HepG2 (cell line): ENCODE measurements around the gene FGFR3. TPM values are rescaled to one million over a fixed set of nuclear protein-coding genes. Genes with fewer than 3 reads are reported as not detected.

Experiments used
- ARID2 ChIP-seq: sonication (generic); formaldehyde crosslinking; IDR thresholded peaks from 2 replicates; pipeline ENCODE4 v1.8.1; 2022; ENCODE audit warnings: mild to moderate bottlenecking, missing genetic modification reagents, borderline replicate concordance
- ARNTL ChIP-seq: sonication (generic); formaldehyde crosslinking; IDR thresholded peaks from 2 replicates; pipeline ENCODE4 v1.4.0; 2020; ENCODE audit warnings: mild to moderate bottlenecking, missing genetic modification reagents
- HNRNPL ChIP-seq: fragments of 200-400 bp; formaldehyde crosslinking; IDR thresholded peaks from 2 replicates; pipeline ENCODE4 v1.6.1; 2017; ENCODE audit warnings: mild to moderate bottlenecking, low read depth, low read length
- HNRNPUL1 ChIP-seq: fragments of 200-400 bp; formaldehyde crosslinking; IDR thresholded peaks from 2 replicates; pipeline ENCODE4 v1.6.1; 2017; ENCODE audit warnings: low read depth, mild to moderate bottlenecking, low read length, moderate library complexity
- JDP2 ChIP-seq: sonication (generic); formaldehyde crosslinking; IDR thresholded peaks from 2 replicates; pipeline ENCODE4 v1.8.1; 2022; ENCODE audit warnings: missing genetic modification reagents, borderline replicate concordance
- NR1H2 ChIP-seq: sonication (generic); formaldehyde crosslinking; IDR thresholded peaks from 2 replicates; pipeline ENCODE4 v1.8.1; 2022; ENCODE audit warnings: low read depth, missing genetic modification reagents, borderline replicate concordance
- PRMT3 ChIP-seq: sonication (generic); formaldehyde crosslinking; IDR thresholded peaks from 2 replicates; pipeline ENCODE4 v1.8.1; 2022; ENCODE audit warnings: low read depth, mild to moderate bottlenecking, moderate library complexity, missing genetic modification reagents, borderline replicate concordance
- RARG ChIP-seq: sonication (generic); formaldehyde crosslinking; IDR thresholded peaks from 2 replicates; pipeline ENCODE4 v1.4.0; 2020; ENCODE audit warnings: low read depth, mild to moderate bottlenecking, missing genetic modification reagents
- SOX5 ChIP-seq: IDR thresholded peaks from 2 replicates; pipeline ENCODE4 v1.6.1; 2016; ENCODE audit warnings: borderline replicate concordance
- SP4 ChIP-seq: sonication (generic); formaldehyde crosslinking; IDR thresholded peaks from 2 replicates; pipeline ENCODE4 v1.8.1; 2023; ENCODE audit warnings: mild to moderate bottlenecking, missing genetic modification reagents
- U2AF2 ChIP-seq: fragments of 200-400 bp; formaldehyde crosslinking; IDR thresholded peaks from 2 replicates; pipeline ENCODE4 v1.6.1; 2017; ENCODE audit warnings: low read depth, mild to moderate bottlenecking, low read length
- ZC3H13 ChIP-seq: sonication (generic); formaldehyde crosslinking; IDR thresholded peaks from 2 replicates; pipeline ENCODE4 v1.8.1; 2023; ENCODE audit warnings: mild to moderate bottlenecking, missing genetic modification reagents, moderate library complexity
- ZEB1 ChIP-seq: IDR thresholded peaks from 2 replicates; pipeline ENCODE4 v1.6.1; 2012; ENCODE audit warnings: mild to moderate bottlenecking, low read depth, inconsistent platforms; ENCODE audit not compliant: insufficient replicate concordance
- ZNF180 ChIP-seq: sonication (generic); formaldehyde crosslinking; IDR thresholded peaks from 2 replicates; pipeline ENCODE4 v1.4.0; 2020; ENCODE audit warnings: low read depth, missing genetic modification reagents, borderline replicate concordance
- ZNF251 ChIP-seq: sonication (generic); formaldehyde crosslinking; IDR thresholded peaks from 2 replicates; pipeline ENCODE4 v1.9.0; 2021; ENCODE audit warnings: mild to moderate bottlenecking, missing genetic modification reagents
- ZNF30 ChIP-seq: sonication (generic); formaldehyde crosslinking; IDR thresholded peaks from 2 replicates; pipeline ENCODE4 v1.5.0; 2020; ENCODE audit warnings: mild to moderate bottlenecking, missing genetic modification reagents
- ZNF331 ChIP-seq: sonication (generic); formaldehyde crosslinking; IDR thresholded peaks from 2 replicates; pipeline ENCODE4 v1.4.0; 2020; ENCODE audit warnings: missing genetic modification reagents
- ZNF337 ChIP-seq: sonication (generic); formaldehyde crosslinking; IDR thresholded peaks from 2 replicates; pipeline ENCODE4 v1.5.1; 2020; ENCODE audit warnings: missing genetic modification reagents, low read depth, mild to moderate bottlenecking, borderline replicate concordance
- ZNF605 ChIP-seq: sonication (generic); formaldehyde crosslinking; IDR thresholded peaks from 2 replicates; pipeline ENCODE4 v1.8.0; 2022; ENCODE audit warnings: mild to moderate bottlenecking, missing genetic modification reagents
- ZSCAN22 ChIP-seq: sonication (generic); formaldehyde crosslinking; IDR thresholded peaks from 2 replicates; pipeline ENCODE4 v1.4.0; 2020; ENCODE audit warnings: mild to moderate bottlenecking, missing genetic modification reagents
- polyA plus RNA-seq, 8 experiments: library from polyadenylated mRNA; depleted of rRNA in 3 of 8; stranded (reverse) in 7 of 8; unstranded in 1 of 8; fragments of >200 nt; fragmentation: Illumina TruSeq in 4 of 8; extraction: Trizol in 4 of 8; gene quantifications; 2 replicates each; pipeline versions ENCODE4 v1.2.1 to v1.2.3, GENCODE V29; 2011 to 2016; ENCODE audit warnings: low read depth in 4 of 8, missing spikeins in 1 of 8, mixed read lengths in 1 of 8; ENCODE audit not compliant: insufficient read depth in 1 of 8
- total RNA-seq, 5 experiments: library from RNA; depleted of rRNA; stranded (reverse); fragments of >200 nt; fragmentation: Illumina TruSeq; extraction: Trizol; gene quantifications; 2 replicates each; pipeline ENCODE4 v1.2.3, GENCODE V29; 2016; ENCODE audit warnings: low read depth in 1 of 5
- TF ChIP-seq, protein P1 (sequence below): sonication (generic); formaldehyde crosslinking; IDR thresholded peaks from 2 replicates; pipeline ENCODE4 v1.8.1; 2022; ENCODE audit warnings: low read depth, mild to moderate bottlenecking, missing genetic modification reagents
- TF ChIP-seq, protein P2 (sequence below): sonication (generic); formaldehyde crosslinking; IDR thresholded peaks from 2 replicates; pipeline ENCODE4 v1.4.0; 2020; ENCODE audit warnings: missing genetic modification reagents
- TF ChIP-seq, protein P3 (sequence below): sonication (generic); formaldehyde crosslinking; IDR thresholded peaks from 2 replicates; pipeline ENCODE4 v1.4.0; 2020; ENCODE audit warnings: missing genetic modification reagents, borderline replicate concordance

Gene FGFR3
- total and polyA plus RNA-seq, 2 of the 13 experiments (the other 11 are each of a cell fraction or from before 2014, with no cell fraction given), result 103 to 109 TPM

DNA sequence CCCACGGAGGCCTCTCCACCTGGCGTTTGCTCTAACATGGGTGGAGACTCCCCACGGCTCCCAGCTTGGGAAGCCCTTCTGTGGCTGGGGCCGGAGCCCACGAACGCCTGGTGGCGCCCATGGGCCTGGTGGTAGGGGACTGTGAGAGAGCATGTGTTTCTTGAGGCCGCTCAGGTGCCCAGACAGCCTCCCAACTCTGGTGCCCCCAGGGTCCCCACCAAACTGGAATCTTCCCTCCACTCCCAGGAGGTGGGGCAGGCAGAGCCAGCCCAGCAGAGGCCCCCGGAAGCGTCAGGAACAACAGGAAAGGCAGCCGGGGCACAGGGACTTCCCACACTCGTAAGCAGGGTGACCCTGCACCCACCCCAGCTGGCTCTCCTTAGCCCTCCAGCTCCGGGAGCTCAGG, 33.3 kb upstream of the FGFR3 start (continued):
- peak; percentile 78 for TF ChIP-seq ZNF605 (CRISPR knock-in tag)
- no peak for TF ChIP-seq U2AF2
- no peak for TF ChIP-seq ZNF180 (CRISPR knock-in tag)
- TF ChIP-seq ZC3H13 (CRISPR knock-in tag), result 0 out of 2 replicates have a peak, but pooled peaks have one; percentile 33
- TF ChIP-seq HNRNPL, result peak; percentile 87
- TF ChIP-seq ZSCAN22, result no peak
- TF ChIP-seq SP4 (CRISPR knock-in tag), result peak; percentile 57; the same call in 1 of the 2 replicates
- TF ChIP-seq, protein P1, sequence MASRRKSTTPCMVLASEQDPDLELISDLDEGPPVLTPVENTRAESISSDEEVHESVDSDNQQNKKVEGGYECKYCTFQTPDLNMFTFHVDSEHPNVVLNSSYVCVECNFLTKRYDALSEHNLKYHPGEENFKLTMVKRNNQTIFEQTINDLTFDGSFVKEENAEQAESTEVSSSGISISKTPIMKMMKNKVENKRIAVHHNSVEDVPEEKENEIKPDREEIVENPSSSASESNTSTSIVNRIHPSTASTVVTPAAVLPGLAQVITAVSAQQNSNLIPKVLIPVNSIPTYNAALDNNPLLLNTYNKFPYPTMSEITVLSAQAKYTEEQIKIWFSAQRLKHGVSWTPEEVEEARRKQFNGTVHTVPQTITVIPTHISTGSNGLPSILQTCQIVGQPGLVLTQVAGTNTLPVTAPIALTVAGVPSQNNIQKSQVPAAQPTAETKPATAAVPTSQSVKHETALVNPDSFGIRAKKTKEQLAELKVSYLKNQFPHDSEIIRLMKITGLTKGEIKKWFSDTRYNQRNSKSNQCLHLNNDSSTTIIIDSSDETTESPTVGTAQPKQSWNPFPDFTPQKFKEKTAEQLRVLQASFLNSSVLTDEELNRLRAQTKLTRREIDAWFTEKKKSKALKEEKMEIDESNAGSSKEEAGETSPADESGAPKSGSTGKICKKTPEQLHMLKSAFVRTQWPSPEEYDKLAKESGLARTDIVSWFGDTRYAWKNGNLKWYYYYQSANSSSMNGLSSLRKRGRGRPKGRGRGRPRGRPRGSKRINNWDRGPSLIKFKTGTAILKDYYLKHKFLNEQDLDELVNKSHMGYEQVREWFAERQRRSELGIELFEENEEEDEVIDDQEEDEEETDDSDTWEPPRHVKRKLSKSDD (CRISPR knock-in tag), result no peak
- TF ChIP-seq, protein P2, sequence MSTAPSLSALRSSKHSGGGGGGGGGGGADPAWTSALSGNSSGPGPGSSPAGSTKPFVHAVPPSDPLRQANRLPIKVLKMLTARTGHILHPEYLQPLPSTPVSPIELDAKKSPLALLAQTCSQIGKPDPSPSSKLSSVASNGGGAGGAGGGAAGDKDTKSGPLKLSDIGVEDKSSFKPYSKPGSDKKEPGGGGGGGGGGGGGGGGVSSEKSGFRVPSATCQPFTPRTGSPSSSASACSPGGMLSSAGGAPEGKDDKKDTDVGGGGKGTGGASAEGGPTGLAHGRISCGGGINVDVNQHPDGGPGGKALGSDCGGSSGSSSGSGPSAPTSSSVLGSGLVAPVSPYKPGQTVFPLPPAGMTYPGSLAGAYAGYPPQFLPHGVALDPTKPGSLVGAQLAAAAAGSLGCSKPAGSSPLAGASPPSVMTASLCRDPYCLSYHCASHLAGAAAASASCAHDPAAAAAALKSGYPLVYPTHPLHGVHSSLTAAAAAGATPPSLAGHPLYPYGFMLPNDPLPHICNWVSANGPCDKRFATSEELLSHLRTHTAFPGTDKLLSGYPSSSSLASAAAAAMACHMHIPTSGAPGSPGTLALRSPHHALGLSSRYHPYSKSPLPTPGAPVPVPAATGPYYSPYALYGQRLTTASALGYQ (CRISPR knock-in tag), result no peak
- TF ChIP-seq HNRNPUL1, result no peak
- no peak for TF ChIP-seq SOX5 (CRISPR knock-in tag)
- no peak for TF ChIP-seq ZNF337 (CRISPR knock-in tag)
- no peak for TF ChIP-seq ARNTL
- TF ChIP-seq ZNF331 (CRISPR knock-in tag), result no peak
- TF ChIP-seq, protein P3, sequence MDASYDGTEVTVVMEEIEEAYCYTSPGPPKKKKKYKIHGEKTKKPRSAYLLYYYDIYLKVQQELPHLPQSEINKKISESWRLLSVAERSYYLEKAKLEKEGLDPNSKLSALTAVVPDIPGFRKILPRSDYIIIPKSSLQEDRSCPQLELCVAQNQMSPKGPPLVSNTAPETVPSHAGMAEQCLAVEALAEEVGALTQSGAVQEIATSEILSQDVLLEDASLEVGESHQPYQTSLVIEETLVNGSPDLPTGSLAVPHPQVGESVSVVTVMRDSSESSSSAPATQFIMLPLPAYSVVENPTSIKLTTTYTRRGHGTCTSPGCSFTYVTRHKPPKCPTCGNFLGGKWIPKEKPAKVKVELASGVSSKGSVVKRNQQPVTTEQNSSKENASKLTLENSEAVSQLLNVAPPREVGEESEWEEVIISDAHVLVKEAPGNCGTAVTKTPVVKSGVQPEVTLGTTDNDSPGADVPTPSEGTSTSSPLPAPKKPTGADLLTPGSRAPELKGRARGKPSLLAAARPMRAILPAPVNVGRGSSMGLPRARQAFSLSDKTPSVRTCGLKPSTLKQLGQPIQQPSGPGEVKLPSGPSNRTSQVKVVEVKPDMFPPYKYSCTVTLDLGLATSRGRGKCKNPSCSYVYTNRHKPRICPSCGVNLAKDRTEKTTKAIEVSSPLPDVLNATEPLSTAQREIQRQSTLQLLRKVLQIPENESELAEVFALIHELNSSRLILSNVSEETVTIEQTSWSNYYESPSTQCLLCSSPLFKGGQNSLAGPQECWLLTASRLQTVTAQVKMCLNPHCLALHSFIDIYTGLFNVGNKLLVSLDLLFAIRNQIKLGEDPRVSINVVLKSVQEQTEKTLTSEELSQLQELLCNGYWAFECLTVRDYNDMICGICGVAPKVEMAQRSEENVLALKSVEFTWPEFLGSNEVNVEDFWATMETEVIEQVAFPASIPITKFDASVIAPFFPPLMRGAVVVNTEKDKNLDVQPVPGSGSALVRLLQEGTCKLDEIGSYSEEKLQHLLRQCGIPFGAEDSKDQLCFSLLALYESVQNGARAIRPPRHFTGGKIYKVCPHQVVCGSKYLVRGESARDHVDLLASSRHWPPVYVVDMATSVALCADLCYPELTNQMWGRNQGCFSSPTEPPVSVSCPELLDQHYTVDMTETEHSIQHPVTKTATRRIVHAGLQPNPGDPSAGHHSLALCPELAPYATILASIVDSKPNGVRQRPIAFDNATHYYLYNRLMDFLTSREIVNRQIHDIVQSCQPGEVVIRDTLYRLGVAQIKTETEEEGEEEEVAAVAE (CRISPR knock-in tag), result no peak
- TF ChIP-seq JDP2, result no peak
- no peak for TF ChIP-seq RARG (CRISPR knock-in tag)
- no peak for TF ChIP-seq ARID2 (CRISPR knock-in tag)
- TF ChIP-seq ZNF30 (CRISPR knock-in tag), result no peak
- TF ChIP-seq PRMT3 (CRISPR knock-in tag), result no peak
- no peak for TF ChIP-seq ZEB1
- no peak for TF ChIP-seq ZNF251 (CRISPR knock-in tag)
- no peak for TF ChIP-seq NR1H2 (CRISPR knock-in tag)
